ENCODE data around the gene NYAP2. TPM values are rescaled to one million over a fixed set of nuclear protein-coding genes. Genes with fewer than 3 reads are reported as not detected.

The NYAP2 gene
- total RNA-seq, 2 donors from 2014 or later = 0.05 to 0.12 TPM

- intact Hi-C loops (cut with DNase I) = no loop called here
- no peaks in the 10 kb centered on the region for H3K4me1 ChIP-seq
- no peak overlapping the region for H3K9ac ChIP-seq (ENCODE audit: low read depth in 2 of 2, low read length in 2 of 2)
- no peaks in the 10 kb centered on the region for H3K9me3 ChIP-seq
- no peak for DNase-seq
- no peak for TF ChIP-seq CTCF (IDR thresholded peaks at IDR 0.05)
- no peak overlapping the region for H3K27ac ChIP-seq
- H3K4me3 ChIP-seq = no peak overlapping the region
- no peaks in the 10 kb centered on the region for H3K27me3 ChIP-seq
- no peaks in the 10 kb centered on the region for H3K36me3 ChIP-seq
These were observed 25.8 kb downstream of the NYAP2 start for GRCh38 chr2:225425284-225425683.

- Histone ChIP-seq H3K9me3 (no peaks in the 10 kb centered on the region), H3K9ac (ENCODE audit: low read depth in 2 of 2, low read length in 2 of 2) (no peak overlapping the region), H3K27ac (no peak overlapping the region), H3K4me3 (no peak overlapping the region), H3K36me3 (no peaks in the 10 kb centered on the region), H3K27me3 (no peaks in the 10 kb centered on the region), H3K4me1 (no peaks in the 10 kb centered on the region)
- TF ChIP-seq CTCF (IDR thresholded peaks at IDR 0.05) = no peak
- no peak for DNase-seq
- intact Hi-C loops (cut with DNase I) = no loop called here
These were observed 28.9 kb downstream of the NYAP2 start for GRCh38 chr2:225428360-225428759.

GRCh38 chr2:225429717-225430116, 30.2 kb downstream of the NYAP2 start:
- H3K9me3 ChIP-seq = no peaks in the 10 kb centered on the region
- DNase-seq = no peak
- intact Hi-C loops (cut with DNase I) = no loop called here

GRCh38 chr2:225431105-225431863, 31.8 kb downstream of the NYAP2 start:
- no peak overlapping the region for H3K9ac ChIP-seq (ENCODE audit: low read depth in 2 of 2, low read length in 2 of 2)
- H3K27me3 ChIP-seq = no peaks in the 10 kb centered on the region
- TF ChIP-seq CTCF (IDR thresholded peaks at IDR 0.05) = no peak
- no peaks in the 10 kb centered on the region for H3K9me3 ChIP-seq
- H3K4me1 ChIP-seq = no peaks in the 10 kb centered on the region
- no peak for DNase-seq
- H3K36me3 ChIP-seq = no peaks in the 10 kb centered on the region
- intact Hi-C loops (cut with DNase I) = no loop called here
- H3K27ac ChIP-seq = no peak overlapping the region
- H3K4me3 ChIP-seq = no peak overlapping the region

More at GRCh38 chr2:225429717-225430116, 30.2 kb downstream of the NYAP2 start:
- Histone ChIP-seq H3K27me3 (no peaks in the 10 kb centered on the region), H3K27ac (no peak overlapping the region), H3K9ac (ENCODE audit: low read depth in 2 of 2, low read length in 2 of 2) (no peak overlapping the region), H3K4me1 (no peaks in the 10 kb centered on the region), H3K4me3 (no peak overlapping the region), H3K36me3 (no peaks in the 10 kb centered on the region)
- no peak for TF ChIP-seq CTCF (IDR thresholded peaks at IDR 0.05)

GRCh38 chr2:225434014-225434413, 34.5 kb downstream of the NYAP2 start:
- H3K36me3 ChIP-seq = no peaks in the 10 kb centered on the region
- H3K27me3 ChIP-seq = no peaks in the 10 kb centered on the region
- no peak overlapping the region for H3K9ac ChIP-seq (ENCODE audit: low read depth in 2 of 2, low read length in 2 of 2)
- no peak for DNase-seq
- TF ChIP-seq CTCF (IDR thresholded peaks at IDR 0.05) = no peak
- no peak overlapping the region for H3K4me3 ChIP-seq
- intact Hi-C loops (cut with DNase I) = no loop called here
- H3K27ac ChIP-seq = no peak overlapping the region
- no peaks in the 10 kb centered on the region for H3K4me1 ChIP-seq
- H3K9me3 ChIP-seq = no peaks in the 10 kb centered on the region
